SU-DHL-6 (cell line): ENCODE data around the gene IL1RL1.

ENCODE experiments used
- CTCF ChIP-seq: fragments of 200-600 bp; sonication (generic); IDR thresholded peaks from one replicate; pipeline ENCODE4 v1.5.1; 2017; ENCODE audit warnings: antibody characterized with exemption, mild to moderate bottlenecking, low read length, moderate library complexity; ENCODE audit not compliant: insufficient read depth, poor library complexity, severe bottlenecking
- EZH2phosphoT487 ChIP-seq: fragments of 200-600 bp; sonication (generic), shearing (Covaris generic); conservative IDR thresholded peaks from 2 replicates; pipeline ENCODE4 v1.6.1; 2018; ENCODE audit warnings: mild to moderate bottlenecking, antibody characterized with exemption, low read length, moderate library complexity, mixed read lengths

- TF ChIP-seq CTCF (no peak), EZH2phosphoT487 (no peak)
These were observed 32.5 kb upstream of the IL1RL1 start for GRCh38 chr2:102278720-102279390.
